Skin of body (tissue), 2 donors: ENCODE data around the gene STON1. TPM values are rescaled to one million over a fixed set of nuclear protein-coding genes. Genes with fewer than 3 reads are reported as not detected.
A peak's percentile ranks its signal among the peaks of the same experiment; 100 is the strongest.
"Not testable (repeated sequence)": the region's sequence is repeated elsewhere in the genome, so short reads cannot be mapped to it uniquely, and the experiment has no call there.

ENCODE experiments used
- DNase-seq: peaks from one replicate; lab custom pipeline; 2025; lab: John Stamatoyannopoulos, UW
- total RNA-seq: library from RNA; depleted of rRNA; stranded (reverse); fragments of >200 nt; gene quantifications from one replicate; pipeline ENCODE4 v1.2.3, GENCODE V29; 2014

The STON1 gene
- total RNA-seq, 1 donor from 2014 or later: 15.7 TPM

DNA sequence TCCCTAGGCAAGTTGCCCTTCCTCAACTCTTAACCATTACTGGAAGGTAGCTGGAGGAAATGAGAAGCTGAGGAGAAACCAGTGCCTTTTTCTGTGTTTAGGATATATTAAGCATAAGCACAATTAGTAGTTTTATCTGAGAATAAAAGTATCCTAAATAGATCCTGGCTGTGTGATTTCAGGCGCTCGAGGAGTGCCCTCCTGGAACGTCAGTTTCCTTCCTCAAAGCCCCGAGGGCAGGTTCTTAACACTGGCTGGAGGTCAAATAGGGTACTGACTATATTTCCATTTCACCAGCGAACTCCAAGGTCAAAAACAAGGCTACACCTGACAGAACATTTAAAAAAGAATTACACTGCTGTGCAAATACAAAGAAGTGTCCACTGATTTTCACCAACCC, 1.5 kb upstream of the STON1 start:
- no peak for DNase-seq

DNA sequence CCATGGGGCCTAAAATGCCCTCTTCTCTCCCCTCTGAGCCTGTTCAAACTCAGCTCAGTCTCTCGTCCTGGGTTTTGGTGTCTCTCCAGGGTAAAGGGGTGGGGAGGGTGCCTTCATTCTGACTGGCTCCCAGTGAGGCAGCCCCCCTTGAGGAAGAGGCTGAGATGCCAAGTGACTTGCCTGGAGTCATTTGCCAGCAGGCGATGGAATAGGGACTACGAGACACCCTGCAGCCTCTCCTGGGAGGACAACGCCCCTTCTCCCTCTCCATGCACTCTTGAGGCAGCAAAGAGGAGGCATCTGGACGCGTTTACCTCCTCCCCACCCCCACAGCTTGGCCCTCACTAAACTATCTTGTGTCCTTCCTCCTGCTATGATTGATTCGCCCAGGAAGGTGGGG, 760 bp upstream of the STON1 start:
- no peak for DNase-seq

DNA sequence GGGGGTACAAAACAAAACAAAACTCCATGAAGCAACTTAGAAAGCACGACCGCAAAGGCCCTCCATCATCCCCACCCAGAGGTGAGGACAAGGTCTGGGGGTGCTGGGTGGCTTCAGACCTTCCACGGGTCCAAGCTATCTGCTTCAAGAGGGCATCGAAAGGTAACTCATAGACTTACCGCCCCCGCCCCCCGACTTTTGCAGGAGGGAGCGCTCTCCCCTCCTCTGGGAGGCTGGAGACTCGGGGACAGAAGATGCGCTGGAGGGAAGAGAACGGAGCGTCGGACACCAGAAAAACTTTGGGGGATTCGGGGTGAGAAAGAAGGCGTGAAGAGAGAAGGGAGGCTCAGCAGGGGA, 300 bp upstream of the STON1 start:
- DNase-seq: no peak

DNA sequence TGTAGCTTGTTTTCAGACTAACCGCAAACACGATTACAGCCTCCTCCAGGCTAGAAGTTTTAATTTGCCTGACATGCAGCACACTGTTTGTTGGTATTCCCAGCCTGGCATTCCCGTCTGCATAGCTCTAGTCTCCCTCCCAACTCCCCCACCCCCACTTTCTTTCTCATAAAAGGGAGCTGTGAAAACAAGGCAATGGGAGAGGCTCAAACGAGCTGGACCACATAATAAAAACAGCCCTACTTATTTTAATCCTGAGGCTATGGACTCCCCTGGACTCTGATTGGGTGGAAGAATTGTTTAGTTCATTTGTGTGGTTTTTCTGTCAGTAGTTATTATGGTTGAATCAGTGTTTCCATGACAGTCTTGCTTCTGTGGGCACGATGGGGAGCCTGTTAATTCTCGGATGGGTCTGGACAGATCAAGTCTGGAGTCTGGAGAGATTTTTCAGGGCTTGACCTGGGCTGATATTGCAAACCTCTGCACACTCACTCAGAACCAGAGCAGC, 1.2 kb downstream of the STON1 start:
- DNase-seq: peak; percentile 52

DNA sequence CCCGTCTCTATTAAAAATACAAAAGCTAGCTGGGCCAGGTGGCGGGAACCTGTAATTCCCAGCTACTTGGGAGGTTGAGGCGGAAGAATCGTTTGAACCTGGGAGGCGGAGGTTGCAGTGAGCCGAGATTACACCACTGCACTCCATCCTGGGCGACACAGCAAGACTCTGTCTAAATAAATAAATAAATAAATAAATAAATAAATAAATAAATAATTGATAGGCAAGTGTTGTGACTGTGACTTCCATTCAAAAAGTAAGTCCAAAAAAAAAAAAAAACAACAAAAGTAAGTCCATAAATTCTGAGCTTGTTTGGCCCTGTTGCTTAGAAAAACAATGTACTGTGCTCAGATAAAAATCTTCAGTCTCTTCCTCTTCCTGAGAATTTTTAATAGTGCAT, 2.2 kb downstream of the STON1 start:
- no peak for DNase-seq

DNA sequence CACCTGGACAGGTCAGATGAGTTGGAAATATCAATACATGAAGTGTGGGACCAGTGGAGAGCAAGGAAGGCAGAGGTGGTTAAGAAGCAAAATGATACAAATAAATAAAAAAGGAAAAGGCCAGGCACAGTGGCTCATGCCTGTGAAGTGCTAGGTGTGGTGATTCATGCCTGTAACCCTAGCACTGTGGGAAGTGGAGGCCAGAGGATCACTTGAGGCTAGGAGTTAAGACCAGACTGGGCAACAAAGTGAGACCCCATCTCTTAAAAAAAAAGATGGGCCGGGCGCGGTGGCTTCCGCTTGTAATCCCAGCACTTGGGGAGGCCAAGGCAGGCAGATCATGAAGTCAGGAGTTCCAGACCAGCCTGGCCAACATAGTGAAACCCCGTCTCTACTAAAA, 2.9 kb downstream of the STON1 start:
- no peak for DNase-seq

DNA sequence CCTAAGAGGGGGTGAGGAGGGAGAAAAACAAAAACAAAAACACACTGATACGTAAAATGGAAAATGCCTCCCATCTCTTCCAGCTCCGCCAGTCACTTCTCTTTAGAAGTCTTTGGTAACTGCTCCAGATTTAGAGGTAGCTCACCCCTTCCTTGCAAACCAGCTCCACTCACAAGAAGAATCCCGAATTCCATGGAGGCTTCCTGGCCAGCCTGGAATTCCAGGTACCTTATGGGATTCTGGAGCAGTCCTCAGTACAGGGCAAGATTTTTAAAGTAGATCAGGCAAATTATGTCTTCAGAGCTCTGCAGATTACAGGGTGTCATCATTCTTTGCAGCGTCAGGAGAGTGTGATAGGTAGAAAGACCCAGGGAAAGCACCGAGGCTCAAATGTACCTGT, 4.8 kb downstream of the STON1 start:
- no peak for DNase-seq

DNA sequence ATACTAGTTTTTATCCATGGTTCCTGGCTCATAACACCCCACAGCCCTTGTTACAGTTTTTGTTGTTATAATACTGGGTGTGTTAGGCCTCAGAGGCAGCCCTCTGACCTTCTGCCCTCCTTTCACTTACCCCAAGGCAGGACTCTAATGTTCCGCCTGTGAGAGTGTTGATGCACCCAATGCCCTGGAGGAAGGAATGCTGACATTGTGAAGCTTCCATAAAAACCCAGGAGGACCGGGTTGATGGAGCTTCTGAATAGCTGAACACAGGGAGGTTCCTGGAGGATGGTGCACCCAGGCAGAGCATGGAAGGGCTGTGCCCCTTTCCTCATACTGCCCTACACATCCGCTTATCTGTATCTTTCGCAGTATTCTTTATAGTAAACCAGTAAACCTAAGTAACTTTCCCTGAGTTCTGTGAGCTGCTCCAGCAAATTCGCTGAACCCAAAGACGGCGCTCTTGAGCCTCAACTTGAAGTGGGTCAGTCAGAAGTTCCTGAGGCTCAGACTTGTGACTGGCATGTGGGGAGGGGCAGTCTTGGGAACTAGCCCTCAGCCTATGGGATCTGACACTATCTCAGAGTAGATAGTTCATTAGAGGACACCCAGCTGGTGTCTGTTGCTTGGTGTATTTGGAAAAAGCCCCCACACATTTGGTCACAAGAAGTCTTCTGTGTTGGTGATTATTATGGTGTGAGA, 10.4 kb downstream of the STON1 start:
- no peak for DNase-seq

DNA sequence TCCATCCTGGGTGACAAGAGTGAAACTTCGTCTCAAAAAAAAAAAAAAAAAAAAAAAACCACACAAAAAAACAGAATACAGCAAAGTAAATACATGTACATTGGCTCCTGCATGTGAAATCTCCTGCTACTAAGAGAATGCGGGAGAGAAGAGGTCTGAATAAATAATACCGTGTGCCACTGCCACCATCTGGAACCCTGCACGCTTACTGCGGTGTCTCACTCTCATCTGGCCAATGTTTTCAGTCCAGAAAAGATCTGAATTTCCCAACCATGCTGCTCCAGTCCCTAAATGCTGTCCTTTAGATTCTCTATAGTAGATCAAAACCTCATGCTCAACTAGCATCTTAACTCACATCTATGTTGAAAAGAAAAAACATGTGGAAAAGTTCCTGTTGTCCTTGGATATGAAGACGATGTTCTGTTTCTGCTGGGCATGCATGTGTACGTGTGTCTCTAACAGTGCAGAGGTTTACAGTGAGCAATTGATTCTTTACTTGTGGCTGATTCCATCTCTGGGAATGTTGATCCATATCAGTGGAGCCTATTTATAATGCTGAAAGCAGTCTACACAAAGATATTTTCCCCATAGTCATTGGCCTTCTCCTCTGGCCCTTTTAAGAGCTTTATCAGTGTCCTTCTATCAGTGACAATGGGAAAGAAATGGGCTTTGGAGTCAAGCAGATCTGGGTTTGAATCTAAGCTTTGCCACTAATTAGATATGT, 11.9 kb downstream of the STON1 start:
- no peak for DNase-seq

DNA sequence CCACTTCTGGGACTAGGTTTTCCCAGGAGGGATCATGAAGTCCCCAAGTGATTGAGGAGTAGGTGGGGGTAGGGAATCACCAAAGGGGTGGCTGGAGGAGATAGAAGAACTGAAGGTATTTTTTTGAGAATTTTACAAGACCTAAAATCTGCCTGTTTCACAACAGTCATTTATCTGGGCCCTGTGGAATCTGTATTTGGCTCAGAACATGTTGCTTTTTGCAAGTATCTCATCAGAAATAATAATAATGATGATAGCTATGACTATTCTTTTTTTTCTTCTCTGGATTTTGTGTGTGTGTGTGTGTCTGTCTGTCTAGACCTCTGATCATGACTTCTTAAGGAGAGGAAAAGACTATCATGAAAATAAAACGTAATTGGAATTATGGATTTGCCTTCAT, 13.9 kb downstream of the STON1 start:
- no peak for DNase-seq

DNA sequence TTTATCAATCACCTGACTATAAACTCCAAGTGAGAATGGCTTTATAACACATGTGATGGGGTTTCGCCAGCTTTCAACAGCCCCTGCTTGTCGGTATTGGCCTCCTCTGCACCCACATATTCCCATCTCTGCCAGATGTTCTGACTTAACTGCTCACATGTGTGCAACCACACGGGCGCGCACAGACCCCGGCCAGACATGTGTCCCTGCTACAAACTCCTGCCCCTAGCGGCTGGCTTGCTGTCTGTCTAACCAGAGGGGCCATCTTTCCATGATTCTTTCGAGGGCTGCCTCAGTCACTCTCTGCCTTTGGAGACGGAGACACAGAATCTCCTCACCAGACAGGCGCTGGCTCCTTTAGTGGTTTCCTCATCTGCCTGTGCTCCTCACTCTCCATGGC, 15.3 kb downstream of the STON1 start:
- peak; percentile 78 for DNase-seq

DNA sequence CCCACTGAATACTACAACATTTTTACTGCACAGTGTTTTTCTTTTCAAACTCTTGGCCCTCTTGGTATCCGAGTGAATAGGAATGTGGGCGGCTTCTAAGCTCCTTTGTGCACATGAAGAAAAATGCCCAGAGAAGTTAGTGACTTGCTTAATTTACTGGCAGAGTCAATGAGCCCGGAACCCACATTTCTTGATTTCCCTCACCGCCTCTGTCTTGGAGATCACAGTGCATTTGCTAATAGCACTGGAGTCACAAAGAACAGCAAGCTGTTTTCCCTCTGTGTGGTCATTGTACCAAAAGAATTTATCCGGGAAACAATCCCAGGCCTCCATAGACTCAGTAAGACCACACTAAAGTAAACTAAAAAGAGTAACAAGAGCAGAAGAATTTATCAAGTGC, 18.9 kb downstream of the STON1 start:
- DNase-seq: no peak

DNA sequence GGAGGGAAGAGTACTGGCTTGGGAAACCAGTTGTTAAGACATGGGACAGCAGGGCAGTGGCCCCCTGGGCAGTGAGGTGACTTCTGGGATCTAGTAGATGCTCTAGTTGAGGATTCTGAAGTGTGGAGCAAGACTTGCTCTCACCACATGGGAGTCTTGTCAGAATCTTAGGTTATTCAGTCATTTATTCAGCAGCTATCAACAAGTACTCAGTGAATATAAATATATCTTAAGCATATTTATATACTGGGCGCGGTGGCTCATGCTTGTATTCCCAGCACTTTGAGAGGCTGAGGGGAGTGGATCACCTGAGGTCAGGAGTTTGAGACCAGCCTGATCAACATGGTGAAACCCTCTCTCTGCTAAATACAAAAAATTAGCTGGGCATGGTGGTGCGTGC, 20.0 kb downstream of the STON1 start:
- DNase-seq: no peak

DNA sequence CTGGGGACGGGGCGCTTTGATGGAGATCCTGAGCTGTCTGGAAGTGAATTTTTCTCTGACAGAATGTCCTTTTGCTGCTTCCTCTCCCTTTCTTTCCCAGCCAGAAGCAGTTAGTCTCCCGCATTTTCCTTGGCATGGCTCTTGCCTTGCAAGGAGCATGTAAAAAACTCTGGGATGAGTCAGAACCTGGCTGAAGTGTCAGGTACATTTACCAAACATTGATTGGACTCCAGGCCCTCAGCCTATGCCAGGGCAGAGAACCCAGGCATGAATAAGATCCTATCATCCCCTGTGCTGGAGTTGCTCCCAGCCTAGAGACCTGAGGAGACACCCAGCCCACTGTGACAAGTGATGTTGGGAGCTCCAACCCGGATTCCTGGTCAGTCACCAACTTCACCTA, 21.6 kb downstream of the STON1 start:
- no peak for DNase-seq

DNA sequence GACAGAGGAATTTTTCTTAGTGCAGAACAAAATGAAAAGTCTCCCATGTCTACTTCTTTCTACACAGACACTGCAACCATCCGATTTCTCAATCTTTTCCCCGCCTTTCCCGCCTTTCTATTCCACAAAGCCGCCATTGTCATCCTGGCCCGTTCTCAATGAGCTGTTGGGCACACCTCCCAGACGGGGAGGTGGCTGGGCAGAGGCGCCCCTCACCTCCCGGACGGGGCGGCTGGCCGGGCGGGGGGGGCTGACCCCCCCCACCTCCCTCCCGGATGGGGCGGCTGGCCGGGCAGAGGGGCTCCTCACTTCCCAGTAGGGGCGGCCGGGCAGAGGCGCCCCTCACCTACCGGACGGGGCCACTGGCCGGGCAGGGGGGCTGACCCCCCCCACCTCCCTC, 25.1 kb downstream of the STON1 start:
- not testable (repeated sequence) for DNase-seq

DNA sequence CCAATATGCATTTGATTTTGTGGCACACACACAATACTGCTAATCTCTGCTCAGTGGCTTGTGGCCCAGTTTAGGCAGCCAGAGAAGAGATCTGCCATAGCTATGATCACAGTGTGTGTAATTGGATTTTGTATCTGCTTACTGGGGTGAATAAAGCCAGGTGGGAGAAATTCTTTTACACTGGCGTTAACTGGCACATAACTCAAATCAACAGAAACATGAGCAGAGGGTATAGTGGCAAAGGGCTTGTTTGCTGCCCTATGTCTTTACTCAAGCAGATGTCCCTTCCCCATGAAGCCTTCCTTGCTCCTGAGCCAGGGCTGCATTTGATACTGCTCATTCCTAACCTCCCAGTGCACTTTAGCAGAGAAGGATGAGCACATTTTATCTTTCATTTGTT, 28.5 kb downstream of the STON1 start:
- DNase-seq: no peak

DNA sequence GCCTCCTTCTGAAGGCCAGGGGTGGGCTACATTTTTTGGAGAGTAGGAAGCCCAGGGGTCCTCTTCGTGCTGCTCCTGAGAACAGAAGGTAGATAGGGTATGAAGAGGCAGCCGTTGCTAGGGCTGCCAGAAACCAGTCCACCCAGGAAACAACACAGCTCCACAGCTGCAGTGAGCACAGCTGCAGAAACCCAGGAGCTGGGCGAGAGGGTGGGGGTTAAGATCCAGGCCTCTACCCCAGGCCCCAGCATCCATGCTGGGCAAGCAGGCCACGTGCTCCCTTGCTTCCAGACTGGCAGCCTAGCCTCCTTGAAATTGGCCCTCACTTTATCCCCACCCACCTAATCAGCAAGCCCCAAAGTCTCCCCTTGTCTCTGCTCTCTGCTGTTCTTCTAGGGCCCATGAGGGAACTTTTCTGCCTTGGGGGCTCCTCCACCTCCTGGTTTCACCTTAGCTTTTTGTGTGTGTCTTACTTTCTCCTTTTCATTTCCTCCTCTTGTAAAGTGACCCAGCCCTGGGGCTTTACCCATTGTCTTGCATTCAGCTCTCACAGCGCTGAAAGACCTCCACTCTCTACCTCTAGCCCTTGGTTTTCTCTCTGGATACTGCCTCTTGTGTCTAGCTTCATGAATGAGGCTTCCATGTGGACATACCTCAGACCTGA, 30.7 kb downstream of the STON1 start:
- no peak for DNase-seq

DNA sequence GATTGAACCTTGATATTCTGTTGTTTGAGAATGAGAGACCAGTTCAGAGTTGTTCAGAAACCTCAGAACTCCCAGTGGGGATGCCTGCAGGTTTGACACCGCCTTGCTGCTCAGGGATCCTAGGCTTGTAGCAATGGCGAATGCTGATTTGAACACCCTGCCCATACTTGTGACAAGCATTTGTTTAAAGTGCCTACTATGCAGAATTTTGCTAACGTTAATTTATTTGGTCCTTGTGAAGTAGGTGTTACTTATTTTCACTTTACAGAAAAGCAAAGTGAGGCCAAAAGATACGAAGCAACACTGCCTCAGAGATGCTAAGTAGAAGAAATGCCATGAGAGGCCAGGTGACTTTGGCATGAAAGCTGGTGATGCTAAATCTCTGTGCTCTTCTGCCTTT, 32.3 kb downstream of the STON1 start:
- no peak for DNase-seq

DNA sequence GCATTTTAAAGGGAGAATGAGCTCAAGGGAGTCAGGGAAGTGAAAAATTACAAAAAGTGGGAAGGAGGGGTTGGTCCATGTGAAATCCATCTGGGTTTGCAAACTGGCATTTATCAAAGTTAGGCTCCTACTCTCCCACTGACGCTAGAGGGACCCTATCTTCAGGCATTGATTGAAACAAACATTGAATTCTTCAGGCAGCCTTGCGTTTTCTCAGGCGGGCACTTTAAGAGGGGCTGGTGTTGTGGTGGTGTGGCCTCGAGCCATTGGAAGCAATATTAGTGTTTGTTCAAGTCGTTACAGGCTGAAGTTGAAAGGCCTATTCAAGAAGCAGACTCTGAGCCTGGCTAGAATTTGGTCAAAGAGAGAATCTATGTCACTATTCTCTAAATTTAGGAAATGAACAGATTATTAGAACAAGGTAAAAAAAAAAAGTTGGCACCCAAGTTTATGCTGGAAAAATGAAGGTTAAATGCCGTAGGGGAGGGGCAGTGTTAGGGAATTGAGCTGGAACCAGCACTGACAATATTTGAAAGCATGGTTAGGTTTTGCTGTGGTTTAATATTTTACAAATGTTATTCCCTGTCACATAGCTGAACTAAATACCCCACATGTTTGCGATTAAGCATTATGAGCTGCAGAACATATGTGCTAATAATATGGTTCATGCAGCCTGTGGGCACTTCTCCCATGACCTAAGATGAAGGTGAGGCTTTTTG, 36.8 kb downstream of the STON1 start:
- DNase-seq: peak; percentile 73

DNA sequence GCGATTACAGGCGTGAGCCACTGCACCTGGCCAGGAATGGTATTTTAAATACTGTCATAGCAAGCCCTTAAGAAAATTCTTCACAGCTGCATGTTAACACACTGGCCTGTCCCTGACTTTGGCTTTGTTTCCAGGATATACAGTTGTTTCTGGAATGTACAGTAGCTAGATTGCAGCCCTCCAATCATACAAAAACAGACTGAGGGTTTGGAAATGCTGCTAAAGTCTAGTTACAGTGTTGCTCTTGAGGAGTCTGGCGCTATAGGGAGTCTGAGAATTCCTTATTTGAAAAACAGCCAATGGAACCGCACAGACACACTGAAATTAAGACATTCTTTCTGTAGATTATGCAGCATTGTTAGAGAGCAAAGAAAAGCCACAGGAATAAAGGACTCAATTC, 37.7 kb downstream of the STON1 start:
- DNase-seq: peak; percentile 22

DNA sequence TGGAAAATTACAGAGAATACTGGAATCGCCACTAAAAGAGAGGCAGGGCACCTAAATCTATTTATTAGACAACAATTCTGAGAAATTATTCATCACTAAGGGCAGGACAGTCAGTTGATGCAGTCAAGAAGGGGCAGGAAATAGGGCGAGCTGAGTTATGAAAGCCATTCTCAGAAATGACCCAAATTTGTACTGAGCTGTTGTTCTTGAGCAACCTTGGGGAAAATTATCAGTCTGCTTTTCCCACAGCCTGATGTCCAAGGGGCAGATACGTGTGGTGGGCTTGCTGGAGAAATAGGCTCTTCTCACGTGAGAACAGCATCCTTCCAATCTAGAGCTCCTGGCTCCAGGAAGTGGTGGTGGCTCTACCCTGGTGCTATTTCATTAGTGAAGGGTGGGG, 38.6 kb downstream of the STON1 start:
- DNase-seq: no peak

DNA sequence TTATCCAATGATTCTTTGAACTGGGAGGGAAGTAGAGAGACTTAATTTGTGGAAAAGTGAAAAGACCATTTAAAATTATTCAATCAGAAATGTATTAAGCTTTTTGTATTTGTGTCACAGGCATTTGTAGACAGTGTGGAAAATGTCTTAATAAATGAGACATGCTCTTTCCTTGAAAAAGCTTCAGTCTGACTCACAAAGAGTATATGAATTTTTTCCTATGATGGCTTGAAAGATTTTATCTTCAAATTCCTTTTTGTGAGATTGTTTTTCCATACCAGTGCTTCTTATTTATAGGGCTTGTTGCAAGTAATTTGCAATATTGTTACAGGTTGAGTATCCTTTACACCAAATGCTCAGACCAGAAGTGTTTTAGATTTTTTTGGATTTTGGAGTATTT, 39.5 kb downstream of the STON1 start:
- no peak for DNase-seq
